Posterior vena cava (tissue), 2 donors: ENCODE data around the gene SERPINB5. TPM values are rescaled to one million over a fixed set of nuclear protein-coding genes. Genes with fewer than 3 reads are reported as not detected.
"Not testable (repeated sequence)": the region's sequence is repeated elsewhere in the genome, so short reads cannot be mapped to it uniquely, and the experiment has no call there.

ENCODE experiments used
- DNase-seq: peaks from one replicate; pipeline ENCODE4 v3.0.0-alpha.2; 2020; ENCODE audit warnings: low spot score
- intact Hi-C, 2 donors: fragments of 100-400 bp; cut with DNase I; formaldehyde crosslinking; loops; one replicate each; pipeline versions ENCODE4 v1.14.1 to v1.14.2; 2022 to 2023
- long read RNA-seq, 2 donors: library from polyadenylated mRNA; unstranded; transcript quantifications; one replicate each; pipeline ENCODE4 v2.0.0, GENCODE V29; 2020 to 2021
- total RNA-seq, 2 donors: library from RNA; stranded (reverse); fragmentation: NEBNext Ultra II Directional; extraction: Animal tissue kit (Norgen Biotek cat#: 25700); gene quantifications; one replicate each; pipeline ENCODE4 v1.2.1, GENCODE V29; 2021
- donor health status: DM: yes; HTN: yes; CAD: no.
- donor health status: DM: yes; HTN: yes; CAD: no.

SERPINB5 gene
- total RNA-seq = not detected
- long read RNA-seq, donor 1 = 0 reads
- long read RNA-seq, donor 2 = 0 reads

GRCh38 chr18:63476668-63477067 lies at the start of gene SERPINB5:
Gene SERPINB5 (plus strand): TSS chr18:63476958. CDS start chr18:63484429, 7,471 bp downstream.
- DNase-seq = no peak
- intact Hi-C loops = loop anchor here in 1 of 2 donors (5.0 kb wide), 2 partner anchors 1274 to 1449 kb away; no protein-coding TSS in a partner anchor

GRCh38 chr18:63427558-63427957 lies 49.2 kb upstream of the SERPINB5 start:
- no peak for DNase-seq
- intact Hi-C loops = loop anchor here in 1 of 2 donors (10.0 kb wide), 1 partner anchor 63 kb away; the partner anchor contains the start of gene KDSR

- no peak for DNase-seq
- intact Hi-C loops = loop anchor here in 1 of 2 donors (10.0 kb wide), 1 partner anchor 416 kb away; no protein-coding TSS in a partner anchor
Observed at GRCh38 chr18:63430526-63430925, 46.2 kb upstream of the SERPINB5 start.

GRCh38 chr18:63431180-63431579 lies 45.6 kb upstream of the SERPINB5 start:
- no peak for DNase-seq
- intact Hi-C loops = loop anchor here in 1 of 2 donors (10.0 kb wide), 1 partner anchor 416 kb away; no protein-coding TSS in a partner anchor

GRCh38 chr18:63433334-63433866 lies 43.4 kb upstream of the SERPINB5 start:
- no peak for DNase-seq
- intact Hi-C loops = loop anchor here in 1 of 2 donors (10.0 kb wide), 1 partner anchor 419 kb away; no protein-coding TSS in a partner anchor

GRCh38 chr18:63438181-63438580 lies 38.6 kb upstream of the SERPINB5 start:
- intact Hi-C loops = loop anchor here in 1 of 2 donors (10.0 kb wide), 1 partner anchor 423 kb away; no protein-coding TSS in a partner anchor
- DNase-seq = no peak

GRCh38 chr18:63439334-63439733 lies 37.4 kb upstream of the SERPINB5 start:
- no peak for DNase-seq
- intact Hi-C loops = loop anchor here in 1 of 2 donors (10.0 kb wide), 1 partner anchor 425 kb away; no protein-coding TSS in a partner anchor

GRCh38 chr18:63440219-63440618 lies 36.5 kb upstream of the SERPINB5 start:
- intact Hi-C loops = loop anchor here in 1 of 2 donors (5.0 kb wide), 1 partner anchor 423 kb away; no protein-coding TSS in a partner anchor
- DNase-seq = no peak

GRCh38 chr18:63440881-63441280 lies 35.9 kb upstream of the SERPINB5 start:
- intact Hi-C loops = loop anchor here in 1 of 2 donors (5.0 kb wide), 1 partner anchor 424 kb away; no protein-coding TSS in a partner anchor

GRCh38 chr18:63443829-63444228 lies 32.9 kb upstream of the SERPINB5 start:
- DNase-seq = no peak
- intact Hi-C loops = loop anchor here in 1 of 2 donors (5.0 kb wide), 1 partner anchor 427 kb away; no protein-coding TSS in a partner anchor

More at GRCh38 chr18:63440881-63441280, 35.9 kb upstream of the SERPINB5 start:
- no peak for DNase-seq

GRCh38 chr18:63444580-63444979 lies 32.2 kb upstream of the SERPINB5 start:
- intact Hi-C loops = loop anchor here in 1 of 2 donors (5.0 kb wide), 1 partner anchor 427 kb away; no protein-coding TSS in a partner anchor
- DNase-seq = no peak

- DNase-seq = no peak
- intact Hi-C loops = no loop called here
Observed at GRCh38 chr18:63445037-63445436, 31.7 kb upstream of the SERPINB5 start.

GRCh38 chr18:63446266-63446665 lies 30.5 kb upstream of the SERPINB5 start:
- no peak for DNase-seq
- intact Hi-C loops = no loop called here

- intact Hi-C loops = no loop called here
- DNase-seq = no peak
Observed at GRCh38 chr18:63447066-63447465, 29.7 kb upstream of the SERPINB5 start.

- intact Hi-C loops = no loop called here
- no peak for DNase-seq
Observed at GRCh38 chr18:63449426-63449825, 27.3 kb upstream of the SERPINB5 start.

GRCh38 chr18:63451799-63452660 lies 24.7 kb upstream of the SERPINB5 start:
- no peak for DNase-seq

GRCh38 chr18:63452751-63453150 lies 24.0 kb upstream of the SERPINB5 start:
- intact Hi-C loops, DNase-seq: not testable (repeated sequence)

More at GRCh38 chr18:63451799-63452660, 24.7 kb upstream of the SERPINB5 start:
- intact Hi-C loops = no loop called here

GRCh38 chr18:63454497-63454896 lies 22.3 kb upstream of the SERPINB5 start:
- intact Hi-C loops = no loop called here
- no peak for DNase-seq

- DNase-seq = no peak
- intact Hi-C loops = no loop called here
Observed at GRCh38 chr18:63457977-63458376, 18.8 kb upstream of the SERPINB5 start.

GRCh38 chr18:63460414-63460813 lies 16.3 kb upstream of the SERPINB5 start:
- DNase-seq = no peak
- intact Hi-C loops = no loop called here
